GM12878 (cell line): ENCODE data around the gene ADAM30. TPM values are rescaled to one million over a fixed set of nuclear protein-coding genes. Genes with fewer than 3 reads are reported as not detected.

ENCODE experiments used
- ATAC-seq: fragments of 200-7000 bp; cut with Tn5 transposase; 3 replicates; pipeline ENCODE4 v1.9.1; 2020; ENCODE audit warnings: mild to moderate bottlenecking, moderate library complexity
- BruUV-seq: library from RNA; stranded (reverse); fragments of 400-500 nt; replicated peaks from 2 replicates; lab custom pipeline; 2021; lab: Mats Ljungman, UMichigan
- CTCF ChIA-PET: fragments of 300-600 bp; sonication (Branson Sonifier 250); formaldehyde crosslinking; extraction: SDS; loops from one replicate; lab custom pipeline; 2021; ENCODE audit warnings: inconsistent platforms; lab: Yijun Ruan, JAX
- POLR2A ChIA-PET: fragments of 350-600 bp; formaldehyde crosslinking; extraction: SDS; loops from one replicate; lab custom pipeline; 2021; ENCODE audit warnings: inconsistent platforms; lab: Charles Lee
- RAD21 ChIA-PET: fragments of 300-600 bp; sonication (Branson Sonifier 250); formaldehyde crosslinking; loops from one replicate; lab custom pipeline; 2023; ENCODE audit warnings: antibody characterized with exemption; ENCODE audit not compliant: unreplicated experiment; lab: Charles Lee
- SMC1A ChIA-PET: fragments of 300-600 bp; sonication (Branson Sonifier 250); formaldehyde crosslinking; loops from one replicate; lab custom pipeline; 2023; ENCODE audit not compliant: unreplicated experiment, uncharacterized antibody; lab: Charles Lee
- DNase-seq: peaks from one replicate; pipeline ENCODE4 v3.0.0-alpha.2; 2011; ENCODE audit warnings: low read depth, low spot score
- FAIRE-seq: peaks from 3 replicates; lab custom pipeline; 2011; peaks lifted over from hg19 to GRCh38; lab: Jason Lieb, UNC
- H2AFZ ChIP-seq: 2 replicates; pipeline ENCODE4 v1.6.0; 2011; ENCODE audit warnings: low read depth, low read length, control low read depth; ENCODE audit not compliant: control insufficient read depth
- H3K27ac ChIP-seq: 2 replicates; pipeline ENCODE4 v1.5.1; 2011; ENCODE audit warnings: control low read depth; ENCODE audit not compliant: control insufficient read depth, insufficient read depth
- H3K27me3 ChIP-seq, 2 experiments: replicated peaks in 1 of 2; 2 replicates each; pipeline versions ENCODE4 v1.6.0 to v1.6.1; 2011; ENCODE audit warnings: low read length in 1 of 2; ENCODE audit not compliant: control insufficient read depth in 2 of 2, insufficient read depth in 2 of 2
- H3K36me3 ChIP-seq, 2 experiments: 2 replicates each; pipeline ENCODE4 v1.5.1; 2011; ENCODE audit warnings: low read length in 1 of 2; ENCODE audit not compliant: control insufficient read depth in 2 of 2, insufficient read depth in 2 of 2
- H3K4me1 ChIP-seq: 2 replicates; pipeline ENCODE4 v1.6.1; 2011; ENCODE audit warnings: mild to moderate bottlenecking, low read length, moderate library complexity, mixed read lengths; ENCODE audit not compliant: control insufficient read depth, insufficient read depth
- H3K4me2 ChIP-seq: 2 replicates; pipeline ENCODE4 v1.6.0; 2011; ENCODE audit warnings: control low read depth; ENCODE audit not compliant: control insufficient read depth, insufficient read depth
- H3K4me3 ChIP-seq: fragments of 200-600 bp; sonication (generic); 2 replicates; pipeline ENCODE4 v1.5.1; 2016
- H3K79me2 ChIP-seq: 2 replicates; pipeline ENCODE4 v1.6.0; 2011; ENCODE audit warnings: low read length; ENCODE audit not compliant: control insufficient read depth, insufficient read depth
- H3K9ac ChIP-seq: 2 replicates; pipeline ENCODE4 v1.8.0; 2011; ENCODE audit warnings: low read length, control low read depth, mixed read lengths; ENCODE audit not compliant: control insufficient read depth, insufficient read depth
- H3K9me3 ChIP-seq: replicated peaks from 3 replicates; pipeline ENCODE4 v1.5.1; 2011; ENCODE audit warnings: mild to moderate bottlenecking, low read length; ENCODE audit not compliant: control insufficient read depth, insufficient read depth
- H4K20me1 ChIP-seq: 2 replicates; pipeline ENCODE4 v1.6.0; 2011; ENCODE audit not compliant: control insufficient read depth, insufficient read depth
- MTA2 ChIP-seq: fragments of 450-650 bp; IDR thresholded peaks from 2 replicates; pipeline ENCODE4 v1.6.1; 2016; ENCODE audit warnings: low read depth, mild to moderate bottlenecking, moderate library complexity
- RAD51 ChIP-seq: fragments of 450-650 bp; IDR thresholded peaks from 2 replicates; pipeline ENCODE4 v1.6.1; 2016; ENCODE audit warnings: moderate library complexity, mild to moderate bottlenecking, inconsistent platforms
- RUNX3 ChIP-seq: IDR thresholded peaks from 2 replicates; pipeline ENCODE4 v1.6.1; 2012; ENCODE audit warnings: low read length, inconsistent platforms
- SIN3A ChIP-seq: IDR thresholded peaks from 2 replicates; pipeline ENCODE4 v1.6.1; 2012; ENCODE audit warnings: low read depth, low read length, improper control_type of control experiment
- SMAD5 ChIP-seq: IDR thresholded peaks from 2 replicates; pipeline ENCODE4 v1.6.1; 2016; ENCODE audit warnings: antibody characterized with exemption, low read depth
- SPI1 ChIP-seq: IDR thresholded peaks from 2 replicates; pipeline ENCODE4 v1.6.1; 2011; ENCODE audit warnings: low read depth, mild to moderate bottlenecking, low read length, moderate library complexity, borderline replicate concordance; ENCODE audit not compliant: insufficient read depth
- WGBS: methylation state at CpG from one replicate; pipeline ENCODE4 v1.1.6; 2016; ENCODE audit warnings: low lambda C conversion rate; ENCODE audit not compliant: insufficient replicate concordance, insufficient coverage; ENCODE audit errors: missing lambda C conversion rate; 5-methylcytosine and 5-hydroxymethylcytosine counted together
- in situ Hi-C: fragments of 300-500 bp; cut with MboI; formaldehyde crosslinking; loops from 9 replicates; pipeline ENCODE4 v1.14.3; 2018; ENCODE audit warnings: mixed read lengths
- intact Hi-C: fragments of 100-400 bp; cut with micrococcal nuclease; formaldehyde crosslinking; loops from one replicate; pipeline ENCODE4 v1.14.2; 2022; ENCODE audit not compliant: unreplicated experiment
- polyA plus RNA-seq, 11 experiments: library from polyadenylated mRNA; depleted of rRNA in 4 of 11; unstranded in 6 of 11; stranded (reverse) in 5 of 11; fragments of >200 nt; fragmentation: Nextera tagmentation in 4 of 11; fragmentation: Illumina TruSeq in 1 of 11; extraction: Ambion mirVana in 4 of 11; extraction: Trizol in 1 of 11; gene quantifications; 1 replicate in 1 of 11; 2 replicates in 10 of 11; pipeline versions ENCODE4 v1.2.1 to v1.2.3, GENCODE V29; 2011 to 2016; ENCODE audit warnings: inconsistent platforms in 2 of 11, missing spikeins in 2 of 11, low read depth in 1 of 11
- total RNA-seq, 4 experiments: library from RNA; depleted of rRNA in 3 of 4; stranded (reverse); fragments of >200 nt in 3 of 4; fragmentation: Illumina TruSeq in 1 of 4; extraction: Trizol in 1 of 4; gene quantifications; 2 replicates each; pipeline versions ENCODE4 v1.2.1 to v1.2.3, GENCODE V29; 2013 to 2021
- TF ChIP-seq, protein P1 (sequence below): fragments of 450-650 bp; formaldehyde crosslinking; IDR thresholded peaks from 2 replicates; pipeline ENCODE4 v1.4.0; 2022; ENCODE audit warnings: mild to moderate bottlenecking, moderate library complexity
- TF ChIP-seq, protein P2 (sequence below): fragments of 450-650 bp; formaldehyde crosslinking; IDR thresholded peaks from 2 replicates; pipeline ENCODE4 v1.4.0; 2020; ENCODE audit warnings: mild to moderate bottlenecking, moderate library complexity

ADAM30 gene
- total and polyA plus RNA-seq, 10 of the 15 experiments (the other 5 are each of a cell fraction or from before 2014, with no cell fraction given): not detected

DNA sequence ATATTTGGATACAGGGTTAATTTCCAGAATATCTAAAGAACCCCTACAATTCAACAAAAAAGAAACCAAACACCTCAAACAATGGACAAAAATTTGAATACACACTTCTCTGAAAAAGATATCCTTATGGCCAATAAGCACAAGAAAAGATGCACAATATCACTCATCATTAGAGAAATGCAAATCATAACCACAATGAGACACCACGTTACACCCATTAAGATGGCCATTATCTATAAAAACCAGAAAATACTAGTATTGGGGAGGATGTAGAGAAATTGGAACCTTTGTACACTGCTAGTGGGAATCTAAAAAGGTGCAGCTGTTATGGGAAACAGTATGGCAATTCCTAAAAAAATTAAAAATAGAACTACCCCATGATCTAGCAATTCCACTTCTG lies 4.9 kb downstream of the ADAM30 start:
- BruUV-seq: no TSS peak
- RAD21 ChIA-PET: no interaction called here
- H3K36me3 ChIP-seq: no peaks in the 10 kb centered on the region

More for the DNA sequence above, 4.9 kb downstream of the ADAM30 start:
- SMC1A ChIA-PET: no interaction called here
- POLR2A ChIA-PET: no interaction called here
- TF ChIP-seq SPI1 (no peak), MTA2 (no peak), RUNX3 (no peak), RAD51 (no peak), SIN3A (no peak), SMAD5 (no peak)
- TF ChIP-seq, protein P1, sequence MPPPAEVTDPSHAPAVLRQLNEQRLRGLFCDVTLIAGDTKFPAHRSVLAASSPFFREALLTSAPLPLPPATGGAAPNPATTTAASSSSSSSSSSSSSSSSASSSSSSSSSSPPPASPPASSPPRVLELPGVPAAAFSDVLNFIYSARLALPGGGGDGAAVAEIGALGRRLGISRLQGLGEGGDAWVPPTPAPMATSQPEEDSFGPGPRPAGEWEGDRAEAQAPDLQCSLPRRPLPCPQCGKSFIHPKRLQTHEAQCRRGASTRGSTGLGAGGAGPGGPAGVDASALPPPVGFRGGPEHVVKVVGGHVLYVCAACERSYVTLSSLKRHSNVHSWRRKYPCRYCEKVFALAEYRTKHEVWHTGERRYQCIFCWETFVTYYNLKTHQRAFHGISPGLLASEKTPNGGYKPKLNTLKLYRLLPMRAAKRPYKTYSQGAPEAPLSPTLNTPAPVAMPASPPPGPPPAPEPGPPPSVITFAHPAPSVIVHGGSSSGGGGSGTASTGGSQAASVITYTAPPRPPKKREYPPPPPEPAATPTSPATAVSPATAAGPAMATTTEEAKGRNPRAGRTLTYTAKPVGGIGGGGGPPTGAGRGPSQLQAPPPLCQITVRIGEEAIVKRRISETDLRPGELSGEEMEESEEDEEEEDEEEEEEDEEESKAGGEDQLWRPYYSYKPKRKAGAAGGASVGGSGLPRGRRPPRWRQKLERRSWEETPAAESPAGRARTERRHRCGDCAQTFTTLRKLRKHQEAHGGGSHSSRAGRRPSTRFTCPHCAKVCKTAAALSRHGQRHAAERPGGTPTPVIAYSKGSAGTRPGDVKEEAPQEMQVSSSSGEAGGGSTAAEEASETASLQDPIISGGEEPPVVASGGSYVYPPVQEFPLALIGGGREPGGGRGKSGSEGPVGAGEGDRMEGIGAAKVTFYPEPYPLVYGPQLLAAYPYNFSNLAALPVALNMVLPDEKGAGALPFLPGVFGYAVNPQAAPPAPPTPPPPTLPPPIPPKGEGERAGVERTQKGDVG (CRISPR knock-in tag): no peak
- TF ChIP-seq, protein P2, sequence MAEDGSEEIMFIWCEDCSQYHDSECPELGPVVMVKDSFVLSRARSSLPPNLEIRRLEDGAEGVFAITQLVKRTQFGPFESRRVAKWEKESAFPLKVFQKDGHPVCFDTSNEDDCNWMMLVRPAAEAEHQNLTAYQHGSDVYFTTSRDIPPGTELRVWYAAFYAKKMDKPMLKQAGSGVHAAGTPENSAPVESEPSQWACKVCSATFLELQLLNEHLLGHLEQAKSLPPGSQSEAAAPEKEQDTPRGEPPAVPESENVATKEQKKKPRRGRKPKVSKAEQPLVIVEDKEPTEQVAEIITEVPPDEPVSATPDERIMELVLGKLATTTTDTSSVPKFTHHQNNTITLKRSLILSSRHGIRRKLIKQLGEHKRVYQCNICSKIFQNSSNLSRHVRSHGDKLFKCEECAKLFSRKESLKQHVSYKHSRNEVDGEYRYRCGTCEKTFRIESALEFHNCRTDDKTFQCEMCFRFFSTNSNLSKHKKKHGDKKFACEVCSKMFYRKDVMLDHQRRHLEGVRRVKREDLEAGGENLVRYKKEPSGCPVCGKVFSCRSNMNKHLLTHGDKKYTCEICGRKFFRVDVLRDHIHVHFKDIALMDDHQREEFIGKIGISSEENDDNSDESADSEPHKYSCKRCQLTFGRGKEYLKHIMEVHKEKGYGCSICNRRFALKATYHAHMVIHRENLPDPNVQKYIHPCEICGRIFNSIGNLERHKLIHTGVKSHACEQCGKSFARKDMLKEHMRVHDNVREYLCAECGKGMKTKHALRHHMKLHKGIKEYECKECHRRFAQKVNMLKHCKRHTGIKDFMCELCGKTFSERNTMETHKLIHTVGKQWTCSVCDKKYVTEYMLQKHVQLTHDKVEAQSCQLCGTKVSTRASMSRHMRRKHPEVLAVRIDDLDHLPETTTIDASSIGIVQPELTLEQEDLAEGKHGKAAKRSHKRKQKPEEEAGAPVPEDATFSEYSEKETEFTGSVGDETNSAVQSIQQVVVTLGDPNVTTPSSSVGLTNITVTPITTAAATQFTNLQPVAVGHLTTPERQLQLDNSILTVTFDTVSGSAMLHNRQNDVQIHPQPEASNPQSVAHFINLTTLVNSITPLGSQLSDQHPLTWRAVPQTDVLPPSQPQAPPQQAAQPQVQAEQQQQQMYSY (CRISPR knock-in tag): no peak
- H3K27me3 ChIP-seq: peaks cover 0 to 3% of the 10 kb centered on the region in 2 experiments; a peak in 3 of 4 replicates
- CTCF ChIA-PET: no interaction called here
- H3K79me2 ChIP-seq: no peaks in the 10 kb centered on the region
- intact Hi-C loops (no loop called here), in situ Hi-C loops (no loop called here)
- H3K4me3 ChIP-seq: no peak overlapping the region
- H3K9me3 ChIP-seq: no peaks in the 10 kb centered on the region; the same call in 2 of the 3 replicates
- no peak for DNase-seq
- no peak overlapping the region for H3K4me2 ChIP-seq
- 0% methylated on average over 1 of the region's 1 CpG for WGBS
- no peak overlapping the region for H3K9ac ChIP-seq
- H4K20me1 ChIP-seq: no peaks in the 10 kb centered on the region
- H2AFZ ChIP-seq: no peak overlapping the region
- no peak overlapping the region for H3K27ac ChIP-seq
- no peaks in the 10 kb centered on the region for H3K4me1 ChIP-seq
- FAIRE-seq: no peak
- no peak for ATAC-seq
